ENCODE measurements around the gene CWC25. TPM values are rescaled to one million over a fixed set of nuclear protein-coding genes. Genes with fewer than 3 reads are reported as not detected.

Gene CWC25
- total RNA-seq = 10 to 100 TPM in 2 of 6 experiments, 1 to 10 TPM in 4; 6.8 to 13.1 (median 9.2) TPM
- long read RNA-seq, partial matches to known transcripts = 4 of 5 reads
- long read RNA-seq, other reads (novel, unspliced or antisense) = 1 of 5 reads

DNA sequence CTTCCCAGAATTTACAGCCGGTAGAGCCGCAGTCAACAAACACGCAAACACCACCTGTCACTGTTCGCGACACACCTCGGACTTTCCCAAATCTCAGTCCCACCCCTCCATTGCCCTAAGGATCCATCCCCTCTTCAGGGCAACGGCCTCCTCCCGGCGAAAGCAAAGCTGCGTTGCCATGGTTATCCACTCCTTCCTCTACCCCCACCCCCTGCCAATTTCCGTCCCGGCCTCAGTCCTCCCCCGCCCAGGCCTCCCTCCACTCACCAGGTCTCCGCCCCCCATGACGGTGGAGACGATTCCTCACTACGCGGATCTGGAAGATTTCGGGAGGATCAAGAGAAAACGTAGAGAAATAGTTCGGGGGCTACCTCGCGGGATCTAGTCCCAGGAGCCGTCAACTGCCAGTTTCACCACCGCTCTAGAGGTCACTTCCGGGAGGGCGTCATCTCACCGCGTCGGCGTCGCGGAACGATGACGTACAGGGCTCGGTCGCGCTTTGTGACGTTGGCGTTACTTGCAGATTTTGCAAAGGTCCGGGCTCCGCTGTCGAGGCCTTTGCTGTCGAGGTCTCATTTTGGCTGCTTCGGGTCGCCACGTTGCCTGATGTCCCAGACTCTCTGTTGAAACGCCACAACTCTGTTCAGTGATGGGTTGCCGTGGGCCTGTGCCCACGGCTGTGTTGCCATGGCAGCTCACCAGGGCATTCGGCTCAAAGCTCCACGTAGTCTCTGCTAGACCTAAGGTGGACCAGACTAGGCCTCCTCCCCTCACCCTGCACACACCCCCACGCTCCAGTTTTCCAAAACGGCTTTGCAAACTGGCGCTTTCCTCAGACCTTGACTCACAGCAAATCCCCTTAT lies at the start of gene CWC25:
Gene CWC25, minus strand, starts transcription at position 423 of the 863 bp plus-strand sequence. Its CDS starts 138 bp downstream, at position 285.
- H3K36me3 ChIP-seq = peaks cover 0 to 10% (median 4%) of the 10 kb centered on the region in 4 donors
- DNase-seq (peak; percentile 87 to 93 (median 93)), ATAC-seq (peak; percentile 87 to 93 (median 92))
- H3K4me3 ChIP-seq = peak within 1 kb of the TSS; percentile 63 to 86 (median 68)
- H3K27ac ChIP-seq = peak within 1 kb of the TSS; percentile 91 to 99 (median 95)
- H3K4me1 ChIP-seq = peaks cover 0 to 15% (median 7%) of the 10 kb centered on the region in 4 donors
- H3K9me3 ChIP-seq = no peaks in the 10 kb centered on the region
- 2% methylated on average over 48 of the region's 55 CpGs for whole genome bisulfite sequencing (ENCODE audit: insufficient coverage, low coverage, low lambda C conversion rate, missing lambda C conversion rate)
- TF ChIP-seq POLR2A (IDR thresholded peaks at IDR 0.05) = peak; percentile 81
- TF ChIP-seq, protein P1, sequence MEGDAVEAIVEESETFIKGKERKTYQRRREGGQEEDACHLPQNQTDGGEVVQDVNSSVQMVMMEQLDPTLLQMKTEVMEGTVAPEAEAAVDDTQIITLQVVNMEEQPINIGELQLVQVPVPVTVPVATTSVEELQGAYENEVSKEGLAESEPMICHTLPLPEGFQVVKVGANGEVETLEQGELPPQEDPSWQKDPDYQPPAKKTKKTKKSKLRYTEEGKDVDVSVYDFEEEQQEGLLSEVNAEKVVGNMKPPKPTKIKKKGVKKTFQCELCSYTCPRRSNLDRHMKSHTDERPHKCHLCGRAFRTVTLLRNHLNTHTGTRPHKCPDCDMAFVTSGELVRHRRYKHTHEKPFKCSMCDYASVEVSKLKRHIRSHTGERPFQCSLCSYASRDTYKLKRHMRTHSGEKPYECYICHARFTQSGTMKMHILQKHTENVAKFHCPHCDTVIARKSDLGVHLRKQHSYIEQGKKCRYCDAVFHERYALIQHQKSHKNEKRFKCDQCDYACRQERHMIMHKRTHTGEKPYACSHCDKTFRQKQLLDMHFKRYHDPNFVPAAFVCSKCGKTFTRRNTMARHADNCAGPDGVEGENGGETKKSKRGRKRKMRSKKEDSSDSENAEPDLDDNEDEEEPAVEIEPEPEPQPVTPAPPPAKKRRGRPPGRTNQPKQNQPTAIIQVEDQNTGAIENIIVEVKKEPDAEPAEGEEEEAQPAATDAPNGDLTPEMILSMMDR (IDR thresholded peaks at IDR 0.05) = no peak
- no peaks in the 10 kb centered on the region for H3K27me3 ChIP-seq
- intact Hi-C loops (cut with DNase I) = no loop called here

DNA sequence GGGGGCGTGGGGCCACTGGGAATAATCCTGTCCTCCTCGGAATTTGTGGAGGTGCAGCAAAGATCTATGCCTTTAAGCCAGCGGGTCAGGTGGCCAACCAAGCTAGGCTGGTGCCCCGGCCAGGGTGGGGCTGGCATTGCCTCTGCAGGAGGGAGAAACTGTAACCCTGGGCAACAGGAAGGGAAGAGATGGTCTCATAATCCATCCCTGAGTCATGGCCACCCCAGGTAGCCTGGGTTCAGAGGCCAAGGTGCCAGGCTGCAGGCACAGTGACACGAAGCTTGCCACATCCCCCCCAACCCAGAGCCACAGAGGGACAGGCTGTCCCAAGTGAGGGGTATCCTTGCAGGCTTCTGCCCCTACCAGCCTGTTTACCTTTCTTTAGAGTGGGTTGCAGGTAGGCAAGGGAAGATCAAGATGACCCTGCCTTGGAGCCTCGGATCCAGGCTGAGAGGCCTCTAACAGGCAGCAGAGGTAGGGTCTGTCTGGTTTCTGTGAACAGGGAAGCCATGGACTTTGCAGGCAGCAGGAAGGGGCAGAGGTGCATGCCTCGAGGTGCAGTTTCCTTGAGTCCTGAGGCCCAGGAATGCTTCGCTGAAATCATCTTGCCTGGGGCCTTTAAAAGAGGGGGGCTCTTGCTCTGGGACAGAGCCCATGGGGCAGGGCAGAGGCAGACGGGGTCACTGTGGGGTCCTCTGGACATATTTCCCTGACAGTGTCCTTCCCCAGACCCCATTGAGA lies 48.7 kb upstream of the CWC25 start:
- peak in 1 of 3 donors; percentile 71 for DNase-seq
- Histone ChIP-seq H3K4me1 (peaks cover 0 to 37% (median 14%) of the 10 kb centered on the region in 4 donors), H3K4me3 (no peak overlapping the region), H3K27ac (no peak overlapping the region), H3K9me3 (no peaks in the 10 kb centered on the region), H3K36me3 (peaks cover 0 to 10% (median 0%) of the 10 kb centered on the region in 4 donors), H3K27me3 (no peaks in the 10 kb centered on the region)
- intact Hi-C loops (cut with DNase I) = loop anchor here in 1 of 2 donors (10.0 kb wide), 1 partner anchor 281 kb away; the partner anchor contains the start of gene PLXDC1
- WGBS (ENCODE audit: insufficient coverage, low coverage, low lambda C conversion rate, missing lambda C conversion rate) = 43% methylated on average over 6 of the region's 9 CpGs
- TF ChIP-seq, protein P1 (IDR thresholded peaks at IDR 0.05) = no peak
- TF ChIP-seq POLR2A (IDR thresholded peaks at IDR 0.05) = no peak
- peak in 1 of 4 donors; percentile 12 for ATAC-seq

DNA sequence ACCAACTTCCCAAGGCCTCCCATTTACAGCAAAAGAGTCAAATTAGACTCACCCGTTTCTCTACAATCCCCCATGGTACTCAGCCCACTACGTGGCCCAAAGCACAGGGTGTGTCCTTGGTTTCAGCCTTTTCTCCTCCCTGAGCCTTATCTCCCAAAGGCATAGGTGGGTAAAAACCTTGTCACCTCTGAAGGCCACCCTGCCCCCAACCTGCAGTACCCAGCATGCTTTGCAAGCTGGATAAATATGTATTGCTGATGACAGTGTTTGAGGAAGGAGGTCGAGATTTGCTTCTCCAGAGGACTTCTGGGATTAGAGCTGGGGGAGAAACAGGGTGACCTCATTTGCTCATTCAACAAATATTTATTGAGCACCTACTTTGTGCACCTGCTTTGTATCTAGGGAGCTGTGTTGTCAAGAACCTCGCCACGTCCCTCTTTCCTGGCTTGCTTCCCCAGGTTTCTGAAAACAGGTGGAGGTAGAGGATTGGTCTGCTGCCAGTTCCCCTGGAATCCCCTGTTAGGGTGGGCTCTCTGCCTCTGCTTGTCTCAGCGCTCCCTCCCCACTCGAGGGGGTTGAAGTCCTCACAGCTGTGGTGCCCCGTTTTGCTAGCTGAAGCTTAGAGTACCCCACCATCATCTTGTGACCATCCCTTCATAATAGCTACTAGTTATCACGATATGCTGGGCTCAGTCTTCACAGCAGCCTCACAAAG lies 47.7 kb upstream of the CWC25 start:
- no peak for TF ChIP-seq POLR2A (IDR thresholded peaks at IDR 0.05)
- TF ChIP-seq, protein P1 (IDR thresholded peaks at IDR 0.05) = no peak
- H3K27ac ChIP-seq = peak overlapping the region; percentile 58 to 96 (median 93)
- peak in 2 of 3 donors; percentile 62 to 70 for DNase-seq
- peaks cover 0 to under 1% (median 0%) of the 10 kb centered on the region in 4 donors for H3K36me3 ChIP-seq
- H3K9me3 ChIP-seq = no peaks in the 10 kb centered on the region
- WGBS (ENCODE audit: insufficient coverage, low coverage, low lambda C conversion rate, missing lambda C conversion rate) = 38% methylated on average over 9 of the region's 9 CpGs
- H3K4me3 ChIP-seq = peak overlapping the region; percentile 79 to 99 (median 94)
- H3K27me3 ChIP-seq = no peaks in the 10 kb centered on the region
- peak in 1 of 4 donors; percentile 8 for ATAC-seq
- intact Hi-C loops (cut with DNase I) = loop anchor here in 1 of 2 donors (10.0 kb wide), 1 partner anchor 282 kb away; the partner anchor contains the start of gene PLXDC1
- peaks cover 0 to 46% (median 18%) of the 10 kb centered on the region in 4 donors for H3K4me1 ChIP-seq

Measured in right lobe of liver (tissue), 6 donors.